Measurements from ENCODE around the gene HIC2. TPM values are rescaled to one million over a fixed set of nuclear protein-coding genes. Genes with fewer than 3 reads are reported as not detected.
"Not testable (repeated sequence)": the region's sequence is repeated elsewhere in the genome, so short reads cannot be mapped to it uniquely, and the experiment has no call there.

The HIC2 gene
- total and polyA plus RNA-seq, 4 donors, result 1.8 to 6.1 (median 2.9) TPM

- H3K9ac ChIP-seq (ENCODE audit: insufficient read depth in 1 of 2, low read length in 2 of 2), result no peak overlapping the region
- no peaks in the 10 kb centered on the region for H3K27me3 ChIP-seq (ENCODE audit: control insufficient read depth in 3 of 3, insufficient read depth in 3 of 3, low read length in 2 of 3)
- H3K4me1 ChIP-seq (ENCODE audit: control insufficient read depth in 5 of 5, insufficient read depth in 5 of 5, low read length in 5 of 5), result peaks cover 0 to 6% (median 0%) of the 10 kb centered on the region in 5 donors
- no peak for TF ChIP-seq CTCF (IDR thresholded peaks at IDR 0.05; ENCODE audit: control extremely low read depth, extremely low read depth)
- DNase-seq (peak in 1 of 3 donors; percentile 11), ATAC-seq (ENCODE audit: insufficient read depth, low FRiP score) (no peak)
- H3K4me3 ChIP-seq, result no peak overlapping the region
- no peaks in the 10 kb centered on the region for H3K36me3 ChIP-seq (ENCODE audit: control insufficient read depth in 4 of 4, insufficient read depth in 4 of 4, low read length in 4 of 4)
- no peak overlapping the region for H3K27ac ChIP-seq (ENCODE audit: low read depth in 1 of 2, low read length in 1 of 2)
- 90 to 92% methylated on average over 19 of the region's 19 CpGs for WGBS, 2 donors
- no peaks in the 10 kb centered on the region for H3K9me3 ChIP-seq (ENCODE audit: control insufficient read depth in 4 of 4, insufficient read depth in 3 of 4, low read length in 3 of 4)
These were observed 38.3 kb downstream of the HIC2 start for GRCh38 chr22:21455334-21456089.

GRCh38 chr22:21457023-21457787, 40.0 kb downstream of the HIC2 start:
- ATAC-seq (ENCODE audit: insufficient read depth, low FRiP score) (no peak), DNase-seq (peak in 1 of 3 donors; percentile 7)
- Histone ChIP-seq H3K27me3 (ENCODE audit: control insufficient read depth in 3 of 3, insufficient read depth in 3 of 3, low read length in 2 of 3) (no peaks in the 10 kb centered on the region), H3K4me3 (no peak overlapping the region), H3K36me3 (ENCODE audit: control insufficient read depth in 4 of 4, insufficient read depth in 4 of 4, low read length in 4 of 4) (no peaks in the 10 kb centered on the region), H3K9ac (ENCODE audit: insufficient read depth in 1 of 2, low read length in 2 of 2) (no peak overlapping the region), H3K4me1 (ENCODE audit: control insufficient read depth in 5 of 5, insufficient read depth in 5 of 5, low read length in 5 of 5) (no peaks in the 10 kb centered on the region), H3K27ac (ENCODE audit: low read depth in 1 of 2, low read length in 1 of 2) (peak overlapping the region in 1 of 2 donors; percentile 8), H3K9me3 (ENCODE audit: control insufficient read depth in 4 of 4, insufficient read depth in 3 of 4, low read length in 3 of 4) (no peaks in the 10 kb centered on the region)
- no peak for TF ChIP-seq CTCF (IDR thresholded peaks at IDR 0.05; ENCODE audit: control extremely low read depth, extremely low read depth)
- 77 to 89% methylated on average over 19 of the region's 19 CpGs for WGBS, 2 donors

GRCh38 chr22:21462672-21463071, 45.5 kb downstream of the HIC2 start:
- H3K27ac ChIP-seq (ENCODE audit: low read depth in 1 of 2, low read length in 1 of 2); DNase-seq; H3K27me3 ChIP-seq (ENCODE audit: control insufficient read depth in 3 of 3, insufficient read depth in 3 of 3, low read length in 2 of 3); H3K4me1 ChIP-seq (ENCODE audit: control insufficient read depth in 5 of 5, insufficient read depth in 5 of 5, low read length in 5 of 5); H3K9ac ChIP-seq (ENCODE audit: insufficient read depth in 1 of 2, low read length in 2 of 2); H3K4me3 ChIP-seq; H3K36me3 ChIP-seq (ENCODE audit: control insufficient read depth in 4 of 4, insufficient read depth in 4 of 4, low read length in 4 of 4); H3K9me3 ChIP-seq (ENCODE audit: control insufficient read depth in 4 of 4, insufficient read depth in 3 of 4, low read length in 3 of 4); ATAC-seq (ENCODE audit: insufficient read depth, low FRiP score): not testable (repeated sequence)
- WGBS, 2 donors, result 91 to 100% methylated on average over 1 of the region's 4 CpGs

- not testable (repeated sequence) for ATAC-seq (ENCODE audit: insufficient read depth, low FRiP score); H3K4me1 ChIP-seq (ENCODE audit: control insufficient read depth in 5 of 5, insufficient read depth in 5 of 5, low read length in 5 of 5); H3K36me3 ChIP-seq (ENCODE audit: control insufficient read depth in 4 of 4, insufficient read depth in 4 of 4, low read length in 4 of 4); DNase-seq; H3K9ac ChIP-seq (ENCODE audit: insufficient read depth in 1 of 2, low read length in 2 of 2); H3K27me3 ChIP-seq (ENCODE audit: control insufficient read depth in 3 of 3, insufficient read depth in 3 of 3, low read length in 2 of 3); H3K9me3 ChIP-seq (ENCODE audit: control insufficient read depth in 4 of 4, insufficient read depth in 3 of 4, low read length in 3 of 4)
- Histone ChIP-seq H3K4me3 (peak within 1 kb of the TSS; percentile 21), H3K27ac (ENCODE audit: low read depth in 1 of 2, low read length in 1 of 2) (peak within 1 kb of the TSS in 1 of 2 donors; percentile 47)
- WGBS, 2 donors, result 0% methylated on average over 16 of the region's 74 CpGs; no CpG with 5 or more reads in 1 of the 2 donors
These were observed 50.4 kb downstream of the HIC2 start, which contains the start of gene TMEM191C for GRCh38 chr22:21467337-21468193. TSS of gene TMEM191C (plus strand) at chr22:21467387. CDS start at chr22:21467460, 73 bp downstream.

- WGBS, 2 donors, result 0% methylated on average over 7 to 11 of the region's 60 CpGs
- ATAC-seq (ENCODE audit: insufficient read depth, low FRiP score), result peak; percentile 95
- H3K27ac ChIP-seq (ENCODE audit: low read depth in 1 of 2, low read length in 1 of 2), result peak overlapping the region in 1 of 2 donors; percentile 47
These were observed 51.3 kb downstream of the HIC2 start for GRCh38 chr22:21468194-21469096.

More at GRCh38 chr22:21468194-21469096, 51.3 kb downstream of the HIC2 start:
- not testable (repeated sequence) for H3K4me1 ChIP-seq (ENCODE audit: control insufficient read depth in 5 of 5, insufficient read depth in 5 of 5, low read length in 5 of 5); H3K9ac ChIP-seq (ENCODE audit: insufficient read depth in 1 of 2, low read length in 2 of 2); H3K36me3 ChIP-seq (ENCODE audit: control insufficient read depth in 4 of 4, insufficient read depth in 4 of 4, low read length in 4 of 4); H3K27me3 ChIP-seq (ENCODE audit: control insufficient read depth in 3 of 3, insufficient read depth in 3 of 3, low read length in 2 of 3); H3K9me3 ChIP-seq (ENCODE audit: control insufficient read depth in 4 of 4, insufficient read depth in 3 of 4, low read length in 3 of 4)
- DNase-seq, result peak; percentile 61 to 72 (median 67)
- peak overlapping the region; percentile 21 for H3K4me3 ChIP-seq

Measured in lung (tissue), 12 donors.